Suppressor macrophage treated with lipopolysaccharide for 1 hour (primary cell): Measurements from ENCODE around the gene TMEM45A.
"Not testable (repeated sequence)": the region's sequence is repeated elsewhere in the genome, so short reads cannot be mapped to it uniquely, and the experiment has no call there.

ENCODE experiments used
- DNase-seq, 3 donors: peaks; one replicate each; pipeline ENCODE4 v3.0.0-alpha.2; 2020 to 2022

TMEM45A gene

DNA sequence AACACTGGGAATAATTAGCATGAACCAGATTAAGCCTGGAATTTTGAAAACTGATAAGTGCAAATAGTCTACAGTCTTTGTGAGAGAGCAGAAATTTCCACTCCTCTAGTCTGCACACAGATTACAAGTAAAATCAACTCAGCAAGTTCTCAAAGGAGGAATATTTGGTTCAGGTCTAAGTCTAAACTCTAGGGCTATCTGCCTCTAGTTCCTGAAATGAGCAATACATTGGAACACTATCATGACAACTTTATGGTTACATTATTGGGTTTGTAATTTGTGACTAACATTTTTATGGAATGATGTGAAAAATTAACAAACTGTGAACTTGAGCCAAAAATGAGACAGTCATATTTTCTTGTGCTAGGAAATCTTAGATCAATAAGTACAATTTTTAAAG is 86.2 kb downstream of the TMEM45A start:
- DNase-seq = no peak

DNA sequence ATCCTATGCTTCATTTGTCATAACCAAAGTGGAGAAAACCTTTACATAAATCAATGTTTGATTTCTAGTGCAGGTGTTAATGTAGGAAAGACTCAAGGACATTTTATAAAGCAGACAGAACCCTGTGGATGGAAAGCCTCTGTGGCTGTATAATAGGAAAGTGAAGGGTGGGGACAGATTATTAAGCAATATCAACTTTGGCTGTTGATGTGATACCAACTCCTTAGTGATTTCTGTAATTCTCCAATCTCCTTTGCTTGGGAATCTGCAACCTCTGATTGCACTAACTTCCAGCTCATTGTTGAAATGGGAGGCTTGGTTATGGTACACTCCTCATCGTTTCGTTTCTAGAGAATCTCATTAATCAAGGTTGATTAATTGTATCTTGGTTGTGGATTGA is 87.7 kb downstream of the TMEM45A start:
- no peak for DNase-seq

DNA sequence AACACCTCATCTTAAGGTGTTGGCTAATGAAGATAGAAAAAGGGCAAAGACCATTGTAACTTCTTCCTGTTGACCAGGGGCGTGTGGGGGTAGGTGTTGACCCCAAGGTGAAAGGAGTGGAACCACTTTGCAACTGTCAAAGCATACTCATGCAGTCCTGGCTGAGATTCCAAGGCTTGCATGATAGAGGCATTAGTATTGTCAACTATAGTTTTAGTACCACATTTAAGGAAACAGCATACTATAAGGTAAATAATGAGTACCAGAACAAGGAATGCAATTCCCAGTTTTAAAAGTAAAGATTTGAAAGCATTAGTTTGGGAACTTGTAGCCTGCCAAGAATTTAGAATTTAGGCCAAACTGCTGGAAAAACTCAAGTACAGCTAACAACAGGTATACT is 89.2 kb downstream of the TMEM45A start:
- no peak for DNase-seq

DNA sequence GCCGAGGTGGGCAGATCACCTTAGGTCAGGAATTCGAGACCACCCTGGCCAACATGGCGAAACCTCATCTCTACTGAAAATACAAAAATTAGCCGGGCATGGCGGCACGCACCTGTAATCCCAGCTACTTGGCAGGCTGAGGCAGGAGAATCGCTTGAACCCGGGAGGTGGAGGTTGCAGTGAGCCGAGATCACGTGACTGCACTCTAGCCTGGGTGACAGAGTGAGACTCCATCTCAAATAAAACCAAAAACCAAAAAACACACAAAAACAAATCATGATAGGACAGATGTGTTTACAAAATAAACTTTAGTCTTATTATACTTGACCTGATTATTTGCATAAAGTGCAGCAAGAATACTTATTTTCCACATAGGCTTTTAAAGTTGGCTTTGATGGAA is 89.7 kb downstream of the TMEM45A start:
- not testable (repeated sequence) for DNase-seq

DNA sequence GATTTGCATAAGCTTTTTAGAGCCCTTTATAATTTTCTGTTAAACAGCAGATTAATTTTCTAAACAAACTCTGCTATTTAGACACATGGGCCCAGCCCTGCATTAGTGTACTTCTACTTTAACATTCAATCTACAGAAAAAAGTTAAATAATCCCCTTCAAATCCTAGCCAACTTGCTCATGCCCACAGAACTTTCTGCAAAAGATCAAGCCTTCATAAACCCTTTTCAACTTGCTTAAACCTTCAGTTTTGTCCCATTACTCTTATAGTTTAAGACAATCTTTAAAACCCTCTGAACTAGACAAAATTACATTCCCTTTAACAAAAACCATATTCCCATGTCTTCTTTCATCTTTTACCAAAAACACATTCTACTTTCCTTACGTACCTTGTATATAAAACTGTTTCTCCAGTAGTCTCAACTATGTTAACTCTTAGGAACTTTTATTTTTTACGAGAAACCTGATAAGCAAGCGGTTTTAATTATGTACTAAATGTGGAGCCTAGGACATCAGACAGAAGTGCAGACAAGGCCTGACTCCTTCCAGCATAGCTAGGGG is 91.8 kb downstream of the TMEM45A start:
- no peak for DNase-seq

DNA sequence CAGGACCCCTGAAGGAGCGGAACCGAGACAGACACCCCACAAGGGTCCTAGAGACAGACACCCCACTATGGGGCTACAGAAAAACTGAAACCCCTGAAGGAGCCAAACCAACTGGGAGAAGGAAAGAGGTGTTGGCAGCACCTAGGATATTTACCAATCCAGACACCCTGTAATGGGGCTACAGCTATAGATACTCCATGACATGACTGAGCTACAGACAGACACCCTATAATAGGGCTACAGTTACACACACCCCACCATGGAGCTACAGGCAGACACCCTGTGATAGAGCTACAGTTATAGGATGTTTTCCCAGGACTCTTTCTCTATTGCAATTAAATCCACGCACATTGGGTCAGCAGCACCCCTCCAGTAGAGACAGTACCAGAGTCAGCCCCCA is 94.4 kb downstream of the TMEM45A start:
- no peak for DNase-seq

DNA sequence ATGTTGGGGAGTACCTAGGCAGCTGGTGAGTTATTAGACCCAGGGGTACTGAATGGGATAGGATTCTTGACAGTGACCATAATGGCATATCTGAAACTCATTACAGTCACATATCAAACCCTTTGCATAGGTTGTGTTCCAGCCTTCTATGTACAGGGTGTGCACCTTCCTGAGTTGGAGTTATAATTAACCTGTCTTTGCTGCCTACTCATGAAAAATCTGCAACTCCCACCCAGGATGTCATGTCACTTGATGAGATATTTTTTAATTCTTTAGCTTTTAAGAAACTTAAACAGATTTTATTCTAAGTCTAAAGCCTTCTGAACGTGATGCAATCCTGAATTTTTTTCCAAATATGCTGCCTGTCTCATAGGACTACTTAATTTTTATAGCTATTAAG is 95.8 kb downstream of the TMEM45A start:
- no peak for DNase-seq

DNA sequence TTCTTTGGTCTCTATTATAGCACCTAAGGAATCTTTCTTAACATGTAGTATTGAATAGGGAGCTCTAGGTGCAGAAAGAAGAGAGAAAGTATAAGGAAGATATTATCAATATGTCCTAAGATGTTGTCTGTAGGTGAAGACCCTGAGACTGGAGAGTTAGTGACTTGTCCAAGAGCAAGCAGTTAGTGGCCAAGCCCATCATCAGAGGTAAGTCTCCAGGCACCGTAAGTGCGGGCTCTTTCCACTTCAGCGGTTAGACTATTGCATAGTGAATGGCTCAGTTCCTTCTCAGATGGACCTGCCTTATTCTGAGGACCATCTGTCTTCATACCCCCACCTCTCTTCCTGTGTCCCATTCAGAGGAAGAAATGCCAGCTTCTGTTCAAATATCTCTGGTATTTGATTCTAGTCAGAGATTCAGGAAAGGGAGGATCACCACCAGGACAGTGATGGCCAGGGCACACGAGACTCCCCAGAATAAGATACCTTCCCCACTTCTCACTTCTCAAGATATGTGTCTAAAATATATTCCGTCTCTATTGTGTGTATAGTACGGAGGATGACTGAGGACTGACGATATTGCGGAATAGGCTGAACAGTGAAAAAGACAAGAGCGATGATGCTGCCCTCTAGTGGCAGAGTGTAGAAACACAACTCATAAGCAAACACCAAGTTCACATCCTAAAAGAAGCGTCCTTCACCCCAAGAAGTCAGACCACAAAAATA is 97.9 kb downstream of the TMEM45A start:
- DNase-seq = peak; percentile 75 to 89 (median 81)

DNA sequence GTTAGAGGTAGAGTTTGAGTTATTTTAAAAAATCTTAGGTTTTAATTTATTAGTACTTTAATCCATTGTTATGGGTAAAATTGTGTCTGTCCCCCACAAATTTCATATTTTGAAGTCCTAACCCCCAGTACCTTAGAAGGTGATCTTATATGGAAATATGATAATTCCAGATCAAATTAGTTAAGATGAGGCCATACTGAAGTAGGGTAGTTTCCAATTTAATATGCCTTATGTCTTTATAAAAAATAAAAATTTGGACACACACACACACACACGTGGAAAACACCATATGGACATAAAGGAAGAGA is 98.4 kb downstream of the TMEM45A start:
- no peak for DNase-seq

DNA sequence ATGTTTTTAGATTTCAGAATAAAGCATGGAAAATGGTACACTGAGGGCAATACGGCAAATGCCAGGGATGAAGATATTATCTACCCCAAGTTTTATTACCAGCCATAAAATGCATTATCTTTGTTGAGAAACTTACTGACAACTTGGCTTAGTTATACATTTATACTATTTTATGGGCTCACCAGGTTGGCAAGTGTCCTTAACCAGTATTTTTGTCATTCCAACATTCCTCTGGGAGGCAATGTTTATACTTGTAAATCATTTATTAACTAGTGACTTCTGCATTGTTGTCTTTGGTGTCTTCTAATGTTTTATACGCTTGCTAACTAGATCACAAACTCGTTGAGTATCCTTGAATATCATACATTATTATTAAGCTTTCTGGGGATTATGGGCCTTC is 99.0 kb downstream of the TMEM45A start:
- DNase-seq = no peak

DNA sequence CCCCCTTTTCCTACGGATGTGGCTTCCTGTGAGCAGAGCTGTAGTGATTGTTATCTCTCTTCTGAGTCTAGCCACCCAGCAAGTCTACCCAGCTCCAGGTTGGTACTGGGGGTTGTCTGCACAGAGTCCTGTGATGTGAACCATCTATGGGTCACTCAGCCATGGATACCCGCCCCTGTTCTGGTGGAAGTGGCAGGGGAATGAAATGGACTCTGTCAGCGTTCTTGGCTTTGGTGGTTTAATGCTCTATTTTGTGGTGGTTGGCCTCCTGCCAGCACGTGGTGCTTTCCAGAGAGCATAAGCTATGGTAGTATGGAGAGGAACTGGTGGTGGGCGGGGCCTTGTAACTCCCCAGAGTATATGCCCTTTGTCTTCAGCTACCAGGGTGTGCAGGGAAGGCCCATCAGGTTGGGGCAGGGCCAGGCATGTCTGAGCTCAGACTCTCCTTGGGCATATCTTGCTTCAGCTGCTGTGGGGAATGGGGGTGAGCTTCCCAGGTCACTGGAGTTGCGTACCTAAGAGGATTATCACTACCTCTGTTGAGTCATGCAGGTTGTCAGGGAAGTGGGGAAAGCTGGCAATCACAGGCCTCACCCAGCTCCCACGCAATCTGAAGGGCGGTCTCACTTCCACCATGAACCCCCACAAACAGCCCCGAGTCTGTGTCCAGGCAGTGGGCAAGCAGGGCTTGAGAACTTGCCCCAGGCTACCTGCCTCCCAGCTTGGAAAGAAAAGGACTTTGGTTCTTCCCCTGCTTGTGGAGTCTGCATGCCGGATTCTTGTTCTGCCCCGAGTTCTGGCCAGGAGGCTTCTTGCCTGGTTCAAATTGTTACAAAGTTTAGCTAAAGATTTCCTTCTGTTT is 108.0 kb downstream of the TMEM45A start:
- DNase-seq = peak; percentile 37 to 42 (median 42)

DNA sequence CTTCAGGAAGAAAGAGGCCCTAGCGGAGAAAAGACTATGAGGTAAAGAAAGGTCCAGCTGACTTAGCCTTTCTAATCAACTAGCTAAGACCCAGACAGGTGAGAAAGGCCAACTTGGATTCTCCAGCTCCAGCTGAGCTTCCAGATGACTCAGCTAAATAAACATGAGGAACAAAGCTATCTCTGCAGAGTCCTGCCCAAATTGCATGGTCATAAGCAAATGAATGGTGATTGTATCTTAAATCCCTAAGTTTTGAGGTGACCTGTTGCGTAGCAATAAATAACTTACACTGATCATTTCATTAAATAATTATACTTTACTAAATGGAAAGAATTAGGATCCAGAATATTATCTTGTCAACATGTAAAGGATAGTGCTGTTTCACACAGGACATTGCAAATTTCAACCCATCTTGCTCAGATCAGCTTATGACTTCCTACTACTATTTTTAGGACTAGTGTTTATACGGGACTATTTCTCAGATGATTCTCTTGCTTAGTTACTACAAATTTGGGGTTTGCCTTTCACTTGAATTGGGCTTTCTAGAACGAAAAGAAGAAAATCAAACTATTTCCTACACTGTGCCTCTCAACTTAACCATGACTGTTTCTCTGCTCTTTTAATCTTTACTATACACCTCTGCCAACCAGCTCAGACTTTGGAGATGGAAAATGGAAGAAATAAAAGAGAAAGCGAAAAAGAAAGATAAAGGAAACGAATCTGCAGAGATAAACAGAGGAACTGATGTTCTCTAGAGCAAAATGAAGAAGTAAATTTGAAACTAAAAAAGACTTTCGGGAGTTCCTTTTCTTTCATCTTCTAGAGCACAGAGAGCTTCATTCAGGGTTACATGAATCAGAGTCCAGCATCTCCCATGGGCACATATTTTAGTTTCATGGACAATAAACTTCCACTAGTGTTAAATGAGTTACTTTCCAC is 110.4 kb downstream of the TMEM45A start:
- DNase-seq = peak; percentile 33 to 79 (median 65)

DNA sequence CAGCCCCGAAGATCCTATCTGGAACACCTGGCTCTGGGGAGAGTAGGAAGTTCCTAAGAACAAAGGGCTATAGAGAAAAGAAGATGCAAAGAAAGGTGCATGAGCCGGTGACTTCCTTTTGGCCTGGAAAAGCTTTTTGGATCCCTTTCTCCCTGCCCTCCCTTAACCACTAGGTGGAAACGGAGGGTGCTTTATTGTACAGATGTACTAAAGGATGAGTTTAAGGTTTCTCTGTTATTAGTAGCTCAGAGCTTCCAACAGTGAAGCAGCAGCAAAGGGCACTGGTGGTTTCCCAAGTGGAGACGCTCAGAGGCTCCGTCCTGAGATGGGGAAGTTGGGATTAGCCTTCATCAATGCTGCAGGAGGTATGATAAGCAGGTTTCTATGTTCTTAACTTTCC is 111.0 kb downstream of the TMEM45A start:
- DNase-seq = peak; percentile 43 to 57 (median 49)

DNA sequence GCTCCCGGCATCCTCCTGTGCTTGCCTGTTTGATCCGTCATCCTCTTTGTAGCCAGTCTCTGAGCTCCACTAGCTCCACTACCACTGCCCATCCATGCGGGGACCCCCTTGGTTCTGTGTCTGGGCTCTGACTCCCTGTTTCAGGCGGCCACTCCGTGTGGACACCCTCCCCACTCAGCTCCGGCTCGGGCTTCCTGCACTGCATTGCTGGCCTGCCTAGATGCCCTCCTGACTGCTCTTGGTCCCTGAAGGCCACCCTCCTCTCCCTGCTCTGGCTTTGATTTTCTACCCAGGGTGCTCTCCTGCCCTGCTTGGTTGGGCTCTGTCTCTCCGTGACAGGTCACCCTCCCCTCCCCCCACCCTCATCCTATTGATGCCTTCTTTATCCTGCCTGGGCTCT is 112.9 kb downstream of the TMEM45A start:
- no peak for DNase-seq

DNA sequence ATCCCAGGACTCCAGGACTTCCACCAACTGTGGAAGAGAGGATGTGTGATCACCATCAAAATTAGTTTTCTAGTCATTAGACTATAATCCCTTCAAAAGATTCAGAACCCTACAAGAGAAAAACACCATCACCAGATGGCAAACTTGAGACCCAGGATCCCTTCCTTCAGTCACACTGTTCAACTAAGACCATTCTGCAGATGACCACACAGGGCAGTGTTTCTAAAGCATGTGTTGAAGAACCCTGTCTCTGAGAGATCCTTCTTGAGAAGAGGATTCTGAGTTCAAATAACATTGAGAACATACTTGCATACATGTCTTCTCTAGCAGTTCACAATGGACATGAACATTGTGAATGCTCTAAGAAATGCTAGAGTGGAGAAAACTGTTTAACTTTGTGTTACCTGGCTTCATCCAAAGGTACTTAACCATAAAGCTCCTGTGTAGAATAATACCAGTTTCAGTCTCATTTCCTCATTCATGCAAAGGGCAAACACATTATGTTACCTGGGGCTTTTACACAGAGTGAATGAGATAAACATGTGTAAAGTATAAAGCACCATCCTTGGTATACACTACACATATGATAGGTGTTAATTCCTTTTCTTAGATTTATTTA is 114.6 kb downstream of the TMEM45A start:
- no peak for DNase-seq

DNA sequence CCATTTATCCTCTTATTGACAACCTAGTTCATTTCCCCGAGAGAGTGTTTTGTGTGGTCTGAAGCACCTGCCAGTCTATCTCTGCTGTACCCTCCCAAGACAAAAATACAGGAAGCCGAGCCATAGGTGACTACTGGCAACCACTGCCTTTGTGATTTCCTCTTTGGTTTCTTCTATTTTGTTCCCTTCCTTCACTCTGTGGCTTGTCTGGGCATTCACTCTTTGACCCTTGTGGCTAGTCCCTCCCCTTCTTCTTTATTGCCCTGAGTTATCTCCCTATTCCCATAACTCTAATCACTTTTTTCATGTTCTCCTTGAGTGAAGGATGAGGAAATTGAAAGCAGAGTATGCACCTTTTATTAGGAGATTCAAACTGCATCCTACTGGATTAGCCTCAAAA is 116.9 kb downstream of the TMEM45A start, which contains the start of gene ADGRG7:
ADGRG7 (plus strand) TSS at position 297 of the 400 bp plus-strand sequence. CDS start 256 bp downstream, outside the sequence.
- DNase-seq = no peak

DNA sequence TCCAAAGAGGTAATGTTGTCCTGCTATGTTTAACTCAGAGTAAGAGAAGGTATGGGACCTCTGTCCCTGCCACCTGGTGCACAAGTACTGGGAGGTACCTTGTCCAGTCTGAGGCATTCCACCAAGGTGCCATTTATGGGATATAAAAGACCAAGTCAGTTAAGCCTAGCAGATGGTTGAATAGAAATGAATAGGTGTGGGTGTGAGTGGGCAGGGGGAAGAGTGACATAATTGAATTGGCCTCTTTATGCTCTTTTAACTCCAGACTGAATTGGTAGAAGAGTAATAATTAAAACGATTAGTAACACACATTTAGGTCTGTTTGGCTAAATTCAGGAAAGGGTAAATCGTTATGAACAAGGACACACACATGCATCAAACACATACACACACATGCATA is 117.5 kb downstream of the TMEM45A start:
- no peak for DNase-seq

DNA sequence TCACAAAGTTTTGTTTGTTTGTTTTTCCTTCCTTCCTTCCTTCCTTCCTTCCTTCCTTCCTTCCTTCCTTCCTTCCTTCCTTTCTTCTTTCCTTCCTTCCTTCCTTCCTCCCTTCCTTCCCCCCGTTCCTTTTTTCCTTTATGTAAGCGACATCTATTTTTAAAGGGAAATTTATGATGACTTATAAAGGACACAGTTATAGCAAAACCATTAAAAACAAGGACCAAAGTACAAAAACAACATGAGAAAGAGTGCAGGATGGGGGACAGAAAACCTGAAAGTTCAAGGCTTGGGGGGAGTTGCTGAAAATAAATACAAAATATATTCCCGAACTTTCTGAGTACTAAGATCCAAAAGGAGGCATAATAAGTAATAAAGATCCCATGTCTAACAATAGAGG is 118.8 kb downstream of the TMEM45A start:
- no peak for DNase-seq

DNA sequence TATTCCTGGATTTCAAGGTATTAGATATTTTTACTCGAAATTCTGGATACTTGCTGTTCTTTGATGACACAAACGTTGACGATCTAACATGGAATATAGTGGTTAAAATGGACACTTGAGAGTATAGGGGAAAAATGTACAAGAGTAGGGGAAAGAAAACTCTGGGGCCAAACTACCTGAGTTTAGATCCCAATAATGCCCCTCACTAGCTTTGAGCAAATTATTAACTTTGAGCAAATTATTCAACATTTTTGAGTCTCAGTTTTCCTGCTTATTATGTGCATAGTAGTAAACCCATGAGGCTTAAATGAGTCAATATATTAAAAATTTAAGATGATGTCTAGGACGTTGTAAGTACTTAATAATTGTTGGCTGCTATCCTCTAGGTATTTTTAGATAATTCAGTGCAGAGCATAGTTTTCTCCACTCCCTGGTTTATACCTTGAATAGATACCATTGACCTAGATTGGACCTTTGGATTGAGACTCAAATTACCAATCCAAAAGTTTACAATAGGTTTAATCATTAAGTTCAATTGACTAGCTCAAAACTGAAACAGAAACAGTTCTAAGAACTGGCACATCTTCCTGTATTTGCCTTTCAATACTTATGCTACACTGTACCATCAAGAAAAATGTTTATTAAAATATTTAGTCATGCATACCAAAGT is 121.4 kb downstream of the TMEM45A start:
- DNase-seq = no peak

DNA sequence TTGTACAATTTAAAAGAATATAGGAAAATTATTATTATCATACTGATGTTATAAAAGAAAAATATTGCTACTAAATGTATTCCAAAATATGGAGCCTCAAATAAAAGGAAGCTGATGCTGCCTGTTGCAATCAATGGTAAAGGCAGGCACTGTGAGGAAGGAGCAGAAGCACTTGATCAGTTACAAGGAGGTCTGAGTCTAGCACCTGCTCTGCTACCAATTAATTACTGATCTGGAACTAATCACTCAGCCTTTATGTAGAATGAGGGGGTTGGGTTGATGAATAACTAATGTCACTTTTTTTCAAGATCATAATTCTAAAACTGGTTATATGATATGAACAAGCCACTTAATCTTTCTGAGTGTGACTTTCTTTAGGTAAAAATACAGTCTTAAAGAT is 122.5 kb downstream of the TMEM45A start:
- no peak for DNase-seq

DNA sequence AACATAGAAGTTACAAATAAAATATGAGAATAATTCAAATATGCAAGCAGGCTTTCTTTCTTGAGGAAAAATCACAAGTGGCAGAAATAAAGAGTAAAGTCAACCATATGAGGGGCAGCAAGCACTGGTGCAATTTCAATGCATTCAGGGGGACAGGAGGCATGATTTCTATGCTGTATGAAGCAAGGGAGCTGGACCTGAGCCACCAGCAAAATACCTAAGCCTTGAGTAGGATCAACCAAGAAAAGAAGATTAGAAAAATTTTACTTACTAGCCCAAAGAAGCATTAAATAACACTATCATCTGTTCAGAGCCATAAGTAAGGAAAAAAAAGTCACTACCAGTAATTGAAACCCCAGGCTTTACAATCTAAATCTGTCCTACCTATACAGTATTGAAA is 123.3 kb downstream of the TMEM45A start:
- no peak for DNase-seq

DNA sequence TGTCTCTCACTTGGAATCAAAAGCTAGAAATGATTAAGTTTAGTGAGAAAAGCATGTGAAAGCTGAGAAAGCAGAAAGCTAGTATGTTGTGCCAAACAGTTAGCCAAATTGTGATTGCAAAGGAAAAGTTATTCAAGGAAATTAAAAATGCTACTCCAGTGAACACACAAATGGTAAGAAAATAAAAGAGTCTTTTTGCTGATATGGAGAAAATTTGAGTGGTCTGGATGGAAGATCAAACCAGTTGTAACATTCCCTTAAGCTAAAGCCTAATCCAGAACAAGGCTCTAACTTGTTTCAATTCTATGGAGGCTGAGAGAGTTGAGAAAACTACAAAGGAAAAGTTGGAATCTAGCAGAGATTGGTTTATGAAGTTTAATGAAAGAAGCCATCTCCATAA is 128.8 kb downstream of the TMEM45A start:
- DNase-seq = no peak
